Measurements from ENCODE around the gene ABCA9. TPM values are rescaled to one million over a fixed set of nuclear protein-coding genes. Genes with fewer than 3 reads are reported as not detected.
"Not testable (repeated sequence)": the region's sequence is repeated elsewhere in the genome, so short reads cannot be mapped to it uniquely, and the experiment has no call there.

The ABCA9 gene
- total RNA-seq, 1 experiment from 2014 or later = not detected

GRCh38 chr17:69072803-69073256, 12.1 kb upstream of the ABCA9 start:
- not testable (repeated sequence) for H2BK5ac ChIP-seq (ENCODE audit: insufficient read length, low read length); H3K4me3 Mint-ChIP-seq; H3K79me2 ChIP-seq (ENCODE audit: insufficient read depth, low read length); H3K18ac ChIP-seq (ENCODE audit: insufficient read length, low read depth, low read length); H2AFZ ChIP-seq (ENCODE audit: low read length); H4K8ac ChIP-seq (replicated peaks; ENCODE audit: insufficient read length, low read depth, low read length); H3K79me1 ChIP-seq (ENCODE audit: insufficient read depth, low read depth, low read length, poor library complexity, severe bottlenecking); H3K9me3 Mint-ChIP-seq; H4K91ac ChIP-seq (ENCODE audit: insufficient read length, low read depth, low read length); H3K56ac ChIP-seq (ENCODE audit: insufficient read length, low read depth, low read length); H3K23ac ChIP-seq (ENCODE audit: insufficient read length, low read depth, low read length); H3K9me3 ChIP-seq (ENCODE audit: control insufficient read depth, low read depth, low read length); H4K5ac ChIP-seq (ENCODE audit: insufficient read length, low read depth, low read length); DNase-seq; H2AK5ac ChIP-seq (ENCODE audit: insufficient read length, low read length); H3K27ac Mint-ChIP-seq; H2BK15ac ChIP-seq (ENCODE audit: low read depth, low read length); H3K27ac ChIP-seq (ENCODE audit: insufficient read length, low read depth, low read length); H3K23me2 ChIP-seq (ENCODE audit: insufficient read length, low read depth, low read length, poor library complexity, severe bottlenecking); H3K14ac ChIP-seq (ENCODE audit: insufficient read depth, low read length); H3K9ac ChIP-seq (ENCODE audit: extremely low read depth, insufficient read length, low read length); H3K27me3 ChIP-seq (ENCODE audit: insufficient read depth, low read length); H3K27me3 Mint-ChIP-seq (ENCODE audit: low read depth); H3K36me3 Mint-ChIP-seq (ENCODE audit: insufficient read depth in 1 of 3, low read depth in 3 of 3); H3K4me1 ChIP-seq (ENCODE audit: insufficient read depth, low read length); H4K20me1 ChIP-seq (ENCODE audit: control insufficient read depth, insufficient read depth, insufficient read length); H2BK12ac ChIP-seq (ENCODE audit: insufficient read length, low read depth, low read length); H3K4ac ChIP-seq (ENCODE audit: low read depth, low read length); H3K4me2 ChIP-seq (ENCODE audit: insufficient read depth, insufficient read length, low read length); H2BK20ac ChIP-seq (ENCODE audit: low read depth, low read length, poor library complexity, severe bottlenecking); H3K4me1 Mint-ChIP-seq; H3T11ph ChIP-seq (ENCODE audit: low read length); H2BK120ac ChIP-seq (ENCODE audit: low read depth, low read length, poor library complexity, severe bottlenecking)
- WGBS (ENCODE audit: extremely low coverage, insufficient read length, low lambda C conversion rate) = no CpG with 5 or more reads among the region's 1 CpG

DNA sequence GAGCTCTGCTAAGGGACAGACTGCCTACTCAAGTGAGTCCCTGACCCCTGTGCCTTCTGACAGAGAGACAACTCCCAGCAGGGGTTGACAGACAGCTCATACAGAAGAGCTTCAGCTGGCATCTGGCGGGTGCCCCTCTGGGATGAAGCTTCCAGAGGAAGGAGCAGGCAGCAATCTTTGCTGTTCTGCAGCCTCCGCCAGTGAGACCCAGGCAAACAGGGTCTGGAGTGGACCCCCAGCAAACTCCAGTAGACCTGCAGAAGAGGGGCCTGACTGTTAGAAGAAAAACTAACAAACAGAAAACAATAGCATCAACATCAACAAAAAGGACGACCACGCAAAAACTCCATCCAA, 10.5 kb upstream of the ABCA9 start:
- not testable (repeated sequence) for H3K23me2 ChIP-seq (ENCODE audit: insufficient read length, low read depth, low read length, poor library complexity, severe bottlenecking); H4K20me1 ChIP-seq (ENCODE audit: control insufficient read depth, insufficient read depth, insufficient read length); H2AK5ac ChIP-seq (ENCODE audit: insufficient read length, low read length); H3K14ac ChIP-seq (ENCODE audit: insufficient read depth, low read length); H3K9me3 ChIP-seq (ENCODE audit: control insufficient read depth, low read depth, low read length); H3T11ph ChIP-seq (ENCODE audit: low read length); H3K23ac ChIP-seq (ENCODE audit: insufficient read length, low read depth, low read length); H4K8ac ChIP-seq (replicated peaks; ENCODE audit: insufficient read length, low read depth, low read length); H2BK5ac ChIP-seq (ENCODE audit: insufficient read length, low read length); H4K5ac ChIP-seq (ENCODE audit: insufficient read length, low read depth, low read length); H3K4me2 ChIP-seq (ENCODE audit: insufficient read depth, insufficient read length, low read length); H3K27me3 ChIP-seq (ENCODE audit: insufficient read depth, low read length); H3K4ac ChIP-seq (ENCODE audit: low read depth, low read length); H3K79me2 ChIP-seq (ENCODE audit: insufficient read depth, low read length); H3K4me1 Mint-ChIP-seq; H3K27ac Mint-ChIP-seq; H3K4me3 Mint-ChIP-seq; H2BK20ac ChIP-seq (ENCODE audit: low read depth, low read length, poor library complexity, severe bottlenecking); H3K27ac ChIP-seq (ENCODE audit: insufficient read length, low read depth, low read length); DNase-seq; H3K4me1 ChIP-seq (ENCODE audit: insufficient read depth, low read length); H3K56ac ChIP-seq (ENCODE audit: insufficient read length, low read depth, low read length); H3K9me3 Mint-ChIP-seq; H3K27me3 Mint-ChIP-seq (ENCODE audit: low read depth); H2AFZ ChIP-seq (ENCODE audit: low read length); H3K9ac ChIP-seq (ENCODE audit: extremely low read depth, insufficient read length, low read length); H3K79me1 ChIP-seq (ENCODE audit: insufficient read depth, low read depth, low read length, poor library complexity, severe bottlenecking); H2BK12ac ChIP-seq (ENCODE audit: insufficient read length, low read depth, low read length); H4K91ac ChIP-seq (ENCODE audit: insufficient read length, low read depth, low read length); H3K18ac ChIP-seq (ENCODE audit: insufficient read length, low read depth, low read length); H2BK15ac ChIP-seq (ENCODE audit: low read depth, low read length); H2BK120ac ChIP-seq (ENCODE audit: low read depth, low read length, poor library complexity, severe bottlenecking); H3K36me3 Mint-ChIP-seq (ENCODE audit: insufficient read depth in 1 of 3, low read depth in 3 of 3)
- WGBS (ENCODE audit: extremely low coverage, insufficient read length, low lambda C conversion rate) = no CpG with 5 or more reads among the region's 4 CpGs

Data from H9 (cell line).